GM13976 (cell line): ENCODE measurements around the gene ATN1.
A peak's percentile ranks its signal among the peaks of the same experiment; 100 is the strongest.

ENCODE experiments used
- DNase-seq: peaks from one replicate; pipeline ENCODE4 v3.0.0; 2012; ENCODE audit warnings: low spot score
- CTCF ChIP-seq: IDR thresholded peaks from 2 replicates; pipeline ENCODE4 v1.5.1; 2012; ENCODE audit warnings: borderline replicate concordance, mild to moderate bottlenecking; ENCODE audit not compliant: insufficient read depth; ENCODE audit errors: extremely low read depth, missing control alignments, control extremely low read depth
- in situ Hi-C: fragments of 300-500 bp; cut with MboI; formaldehyde crosslinking; loops from one replicate; pipeline ENCODE4 v1.12.0; 2022; ENCODE audit warnings: low sequenced_read_pairs, mixed read lengths, inconsistent platforms; ENCODE audit not compliant: unreplicated experiment

ATN1 gene

DNA sequence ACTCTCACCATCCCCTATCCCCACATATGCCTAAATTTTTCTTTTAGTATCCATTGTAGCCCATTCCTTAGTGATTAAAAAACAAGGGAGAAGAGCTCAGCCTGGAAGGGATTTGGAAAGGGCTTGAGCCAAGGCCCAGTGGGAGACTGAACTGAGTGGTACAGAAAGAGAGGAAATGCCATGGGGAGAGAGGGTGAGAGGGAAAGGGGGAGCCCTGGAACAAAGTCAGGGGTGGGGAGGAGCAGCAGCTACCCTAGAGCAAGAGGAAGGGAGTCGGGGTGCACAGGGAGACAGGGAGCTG is 2.6 kb upstream of the ATN1 start:
- in situ Hi-C loops = loop anchor here (25.0 kb wide), 1 partner anchor 187 kb away; the partner anchor contains the start of gene C1RL
- DNase-seq = no peak
- TF ChIP-seq CTCF = no peak

GRCh38 chr12:6925540-6926279 is 2.0 kb upstream of the ATN1 start:
- DNase-seq = no peak
- TF ChIP-seq CTCF = no peak
- in situ Hi-C loops = loop anchor here (25.0 kb wide), 1 partner anchor 187 kb away; the partner anchor contains the start of gene C1RL

DNA sequence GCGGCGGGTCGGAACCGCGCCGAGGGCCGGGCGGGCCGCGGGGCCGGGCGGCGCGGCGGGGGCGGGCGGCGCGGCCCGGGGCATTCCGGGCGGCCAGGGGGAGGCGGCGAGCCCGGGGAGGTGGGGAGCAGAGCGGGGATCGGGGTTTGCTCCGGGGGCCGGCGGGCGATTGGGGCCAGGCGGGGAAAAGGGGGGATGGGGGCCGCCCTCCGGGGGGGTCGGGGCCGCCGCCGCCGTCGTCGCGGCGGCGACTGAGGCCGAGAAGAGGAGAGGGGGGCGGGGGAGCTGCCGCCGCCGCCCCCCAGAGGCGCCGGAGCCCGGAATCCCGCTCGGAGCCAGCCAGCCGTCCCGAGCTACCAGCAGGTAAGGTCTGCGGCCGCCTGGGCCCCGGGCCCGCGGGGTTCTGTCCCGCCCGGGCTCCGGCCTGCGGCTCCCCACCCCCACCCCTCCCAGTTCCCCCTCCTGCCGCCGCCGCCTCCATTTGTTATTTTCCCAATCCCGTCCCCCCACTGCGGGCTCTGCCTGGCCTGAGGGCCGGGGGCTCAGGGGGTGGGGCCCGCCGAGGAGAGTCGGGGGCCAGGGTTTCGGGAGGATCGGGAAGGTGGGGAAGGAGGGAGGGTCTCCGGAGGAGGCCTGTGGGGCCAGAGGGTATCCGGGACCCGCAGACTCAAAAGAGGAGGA is 403 bp downstream of the ATN1 start:
- peak; percentile 58 for DNase-seq
- in situ Hi-C loops = loop anchor here (25.0 kb wide), 1 partner anchor 184 kb away; the partner anchor contains the start of gene C1RL
- no peak for TF ChIP-seq CTCF

GRCh38 chr12:6928703-6929407 is 1.1 kb downstream of the ATN1 start:
- DNase-seq = no peak
- TF ChIP-seq CTCF = no peak
- in situ Hi-C loops = loop anchor here (25.0 kb wide), 1 partner anchor 183 kb away; the partner anchor contains the start of gene C1RL

- in situ Hi-C loops = loop anchor here (25.0 kb wide), 1 partner anchor 183 kb away; the partner anchor contains the start of gene C1RL
- no peak for TF ChIP-seq CTCF
- no peak for DNase-seq
Observed at GRCh38 chr12:6929466-6930452, 2.0 kb downstream of the ATN1 start.
